GM21825 (cell line): ENCODE data around the gene MEDAG.

Experiments used
- ATAC-seq: cut with Tn5 transposase; IDR thresholded peaks from one replicate; pipeline ENCODE4 v1.9.1; 2021; ENCODE audit warnings: mild to moderate bottlenecking, moderate library complexity; ENCODE audit not compliant: unreplicated experiment

Gene MEDAG

GRCh38 chr13:30936971-30937370 is 30.9 kb downstream of the MEDAG start:
- no peak for ATAC-seq

DNA sequence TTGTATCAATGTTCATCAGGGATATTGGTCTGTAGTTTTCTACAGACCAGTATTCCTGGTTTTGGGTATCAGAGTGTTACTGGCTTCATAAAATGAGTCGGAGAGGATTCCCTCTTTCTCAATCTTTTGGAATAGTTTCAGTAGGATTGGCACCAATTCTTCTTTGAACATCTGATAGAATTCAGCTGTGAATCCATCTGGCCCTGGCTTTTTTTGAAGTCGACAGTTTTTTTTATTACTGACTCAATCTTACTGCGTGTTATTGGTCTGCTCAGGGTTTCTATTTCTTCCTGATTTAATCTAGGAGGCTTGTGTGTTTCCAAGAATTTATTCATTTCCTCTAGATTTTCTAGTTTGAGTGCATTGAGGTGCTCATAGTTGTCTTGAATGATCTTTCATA is 37.8 kb downstream of the MEDAG start:
- ATAC-seq: no peak

- no peak for ATAC-seq
These were observed 51.3 kb downstream of the MEDAG start for GRCh38 chr13:30957258-30957943.

DNA sequence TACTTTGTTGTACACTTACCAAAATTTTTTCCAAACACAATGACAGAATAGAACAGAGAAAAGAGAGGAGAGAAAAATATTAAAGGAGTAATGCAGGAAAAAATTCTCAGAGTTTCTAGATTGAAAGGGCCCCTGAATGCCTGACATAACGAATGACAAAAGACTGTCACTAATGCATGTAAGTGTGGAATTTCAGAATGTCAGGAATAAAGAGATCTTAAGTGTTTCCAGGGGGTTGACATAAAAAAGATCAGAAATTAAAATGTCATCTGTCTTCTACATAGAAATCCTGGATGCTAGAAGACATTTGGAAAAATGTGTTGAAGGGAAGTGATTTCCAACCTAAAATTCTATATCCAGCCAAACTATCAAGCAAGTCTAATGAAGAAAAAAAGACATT is 53.6 kb downstream of the MEDAG start:
- no peak for ATAC-seq

DNA sequence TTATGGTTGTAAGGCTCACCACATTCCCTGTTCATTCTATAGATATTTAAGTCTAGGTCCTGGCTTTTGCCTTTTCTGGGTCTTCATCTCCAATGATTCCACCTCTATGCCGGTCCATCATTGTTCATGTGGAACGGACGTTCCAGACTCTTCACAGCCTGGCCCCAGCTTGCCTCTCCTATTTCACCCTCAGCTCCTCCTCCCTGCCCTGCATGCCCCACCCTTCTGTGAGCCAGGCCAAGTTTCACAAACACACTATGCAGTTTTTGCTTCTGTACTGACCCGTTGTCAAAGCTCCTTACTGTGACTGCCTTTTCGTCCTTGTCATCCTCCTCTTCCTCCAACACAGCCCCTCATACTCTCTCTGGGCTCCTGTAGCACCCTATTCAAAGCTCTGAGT is 57.7 kb downstream of the MEDAG start:
- no peak for ATAC-seq

GRCh38 chr13:30965380-30965779 is 59.3 kb downstream of the MEDAG start:
- ATAC-seq: no peak

GRCh38 chr13:30966101-30966500 is 60.0 kb downstream of the MEDAG start:
- no peak for ATAC-seq

GRCh38 chr13:30968846-30969245 is 62.8 kb downstream of the MEDAG start:
- ATAC-seq: no peak

DNA sequence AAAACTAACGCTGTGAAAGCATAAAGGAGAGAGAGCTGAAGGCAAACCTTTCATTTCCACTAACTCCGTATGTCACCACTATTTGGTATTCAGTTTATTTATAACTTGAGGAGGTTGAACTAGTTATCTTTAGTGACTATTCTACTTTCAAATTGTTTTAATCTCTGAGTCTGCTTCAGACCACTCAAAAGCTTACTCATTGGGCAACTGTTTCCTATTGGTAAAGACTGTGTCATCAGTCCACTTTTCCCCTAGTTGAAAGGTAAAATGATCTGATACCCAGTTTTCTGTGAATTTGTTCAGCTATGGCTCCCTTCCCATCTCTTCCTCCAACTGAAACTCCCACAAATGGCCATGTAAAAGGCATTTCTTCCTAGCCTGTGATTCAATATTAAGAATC is 65.5 kb downstream of the MEDAG start:
- ATAC-seq: no peak

DNA sequence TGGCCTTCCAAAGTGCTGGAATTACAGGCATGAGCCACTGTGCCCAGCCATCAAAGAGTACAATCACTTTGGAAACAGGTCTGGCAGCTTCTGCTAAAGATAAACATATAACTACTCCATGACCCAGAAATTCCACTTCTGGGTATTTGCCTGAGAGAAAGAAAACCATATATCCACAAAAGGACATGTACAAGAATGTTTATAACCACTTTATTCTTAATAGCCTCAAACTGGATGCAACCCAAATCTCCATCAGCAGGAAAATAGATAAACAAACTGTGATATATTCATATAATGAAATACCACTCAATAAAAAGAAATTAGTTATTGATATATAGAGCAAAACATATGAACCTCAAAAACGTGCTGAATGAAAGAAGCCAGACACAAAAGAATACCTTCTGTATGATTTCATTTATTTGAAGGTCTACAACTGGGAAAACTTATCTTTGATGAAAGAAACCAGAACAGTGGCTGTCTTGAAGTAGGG is 66.9 kb downstream of the MEDAG start:
- no peak for ATAC-seq

DNA sequence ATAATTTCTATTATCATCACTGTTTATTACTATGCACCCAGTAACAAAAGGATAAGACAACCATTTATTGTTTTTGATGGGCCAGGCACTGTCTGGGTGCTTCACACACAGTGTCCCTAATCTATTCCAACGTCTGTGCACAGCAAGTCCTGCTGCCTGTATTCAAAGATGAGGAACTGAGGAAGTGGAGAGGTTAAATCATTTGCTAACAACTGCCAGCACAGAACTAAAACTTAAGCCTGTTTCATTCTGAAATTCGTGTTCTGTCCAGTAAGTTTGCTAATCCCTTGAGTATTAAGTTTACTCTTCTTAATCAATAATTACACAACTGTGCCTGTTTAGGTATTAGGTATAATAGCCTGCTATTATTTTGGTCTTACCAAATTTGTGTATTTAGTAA is 68.3 kb downstream of the MEDAG start:
- no peak for ATAC-seq
